Measurements from ENCODE around the gene KRT78. TPM values are rescaled to one million over a fixed set of nuclear protein-coding genes. Genes with fewer than 3 reads are reported as not detected.
A peak's percentile ranks its signal among the peaks of the same experiment; 100 is the strongest.
"Not testable (repeated sequence)": the region's sequence is repeated elsewhere in the genome, so short reads cannot be mapped to it uniquely, and the experiment has no call there.

Gene KRT78
- polyA plus RNA-seq, 4 donors, result 0.30 to 1.8 (median 0.54) TPM; not detected in 1

DNA sequence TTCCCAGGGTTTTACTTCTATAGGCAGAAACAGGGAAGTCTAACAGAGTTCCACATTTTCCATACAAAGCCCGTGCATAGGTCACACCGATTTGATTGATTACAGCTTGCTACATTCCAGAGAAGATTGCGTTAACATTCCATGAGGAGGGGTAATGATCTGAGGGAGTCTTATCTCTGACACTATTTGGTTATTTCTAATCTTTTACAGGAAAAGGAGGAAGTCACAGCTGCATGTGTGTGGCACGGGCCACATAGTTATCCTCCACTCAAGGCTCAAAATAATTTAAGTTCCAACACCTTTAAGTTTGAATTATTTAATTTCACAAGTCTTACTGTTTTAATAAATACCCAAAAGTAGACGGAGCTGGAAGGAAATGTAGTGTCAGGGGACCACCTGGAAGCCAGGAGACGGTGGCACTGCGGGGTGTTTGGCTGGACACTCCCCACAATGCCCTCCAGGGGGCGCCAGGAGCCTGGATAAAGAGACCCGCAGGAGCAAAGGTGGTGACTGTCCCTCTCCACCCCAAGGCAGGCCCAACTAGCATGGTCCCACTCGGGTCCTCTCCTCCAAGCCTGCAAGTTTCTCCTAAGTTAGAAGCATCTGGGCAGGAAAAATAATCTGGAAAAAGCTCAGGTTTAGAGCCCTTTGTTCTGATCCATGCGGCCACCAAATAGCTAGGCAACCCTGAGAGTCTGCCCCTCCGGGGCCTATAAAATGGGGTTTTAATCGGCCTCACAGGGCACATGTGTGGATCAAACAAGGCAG is 35.9 kb upstream of the KRT78 start:
- peak overlapping the region; percentile 51 to 89 (median 72) for H3K27ac ChIP-seq (ENCODE audit: low read depth in 1 of 3, low read length in 2 of 3)
- no peak overlapping the region for H3K4me3 ChIP-seq (ENCODE audit: low read depth in 1 of 3, low read length in 3 of 3)
- DNase-seq (peak; percentile 90 to 92), FAIRE-seq (no peak)
- H3K4me1 ChIP-seq (ENCODE audit: control insufficient read depth in 3 of 3, insufficient read depth in 2 of 3, low read depth in 1 of 3, low read length in 2 of 3), result peaks cover 0 to 23% (median 0%) of the 10 kb centered on the region in 3 donors
- H3K27me3 ChIP-seq (ENCODE audit: control insufficient read depth in 3 of 3, insufficient read depth in 3 of 3, low read length in 3 of 3), result no peaks in the 10 kb centered on the region
- WGBS, 3 donors, result 13 to 22% (median 16%) methylated on average over 13 of the region's 13 CpGs
- no peaks in the 10 kb centered on the region for H3K9me3 ChIP-seq (ENCODE audit: control insufficient read depth in 2 of 2, insufficient read depth in 1 of 2, low read depth in 1 of 2, low read length in 1 of 2)
- H3K36me3 ChIP-seq (ENCODE audit: control insufficient read depth in 3 of 3, insufficient read depth in 2 of 3, low read depth in 1 of 3, low read length in 3 of 3), result no peaks in the 10 kb centered on the region

- not testable (repeated sequence) for H3K9me3 ChIP-seq (ENCODE audit: control insufficient read depth in 2 of 2, insufficient read depth in 1 of 2, low read depth in 1 of 2, low read length in 1 of 2); DNase-seq; H3K27me3 ChIP-seq (ENCODE audit: control insufficient read depth in 3 of 3, insufficient read depth in 3 of 3, low read length in 3 of 3); H3K4me3 ChIP-seq (ENCODE audit: low read depth in 1 of 3, low read length in 3 of 3); FAIRE-seq; H3K36me3 ChIP-seq (ENCODE audit: control insufficient read depth in 3 of 3, insufficient read depth in 2 of 3, low read depth in 1 of 3, low read length in 3 of 3); H3K27ac ChIP-seq (ENCODE audit: low read depth in 1 of 3, low read length in 2 of 3)
- peaks cover 0 to 30% (median 0%) of the 10 kb centered on the region in 3 donors for H3K4me1 ChIP-seq (ENCODE audit: control insufficient read depth in 3 of 3, insufficient read depth in 2 of 3, low read depth in 1 of 3, low read length in 2 of 3)
- 58 to 78% (median 71%) methylated on average over 8 of the region's 8 CpGs for WGBS, 3 donors
Measured at GRCh38 chr12:52880499-52880898, 31.7 kb upstream of the KRT78 start.

- H3K4me1 ChIP-seq (ENCODE audit: control insufficient read depth in 3 of 3, insufficient read depth in 2 of 3, low read depth in 1 of 3, low read length in 2 of 3), result peaks cover 0 to 28% (median under 1%) of the 10 kb centered on the region in 3 donors
- DNase-seq (peak; percentile 91 to 92), FAIRE-seq (no peak)
- H3K27ac ChIP-seq (ENCODE audit: low read depth in 1 of 3, low read length in 2 of 3), result no peak overlapping the region
- 4 to 8% (median 6%) methylated on average over 34 to 38 of the region's 38 CpGs for WGBS, 3 donors
- H3K36me3 ChIP-seq (ENCODE audit: control insufficient read depth in 3 of 3, insufficient read depth in 2 of 3, low read depth in 1 of 3, low read length in 3 of 3), result no peaks in the 10 kb centered on the region
- no peaks in the 10 kb centered on the region for H3K9me3 ChIP-seq (ENCODE audit: control insufficient read depth in 2 of 2, insufficient read depth in 1 of 2, low read depth in 1 of 2, low read length in 1 of 2)
- H3K27me3 ChIP-seq (ENCODE audit: control insufficient read depth in 3 of 3, insufficient read depth in 3 of 3, low read length in 3 of 3), result no peaks in the 10 kb centered on the region
- peak overlapping the region in 1 of 3 donors; percentile 19 for H3K4me3 ChIP-seq (ENCODE audit: low read depth in 1 of 3, low read length in 3 of 3)
Measured at GRCh38 chr12:52879394-52880351, 30.9 kb upstream of the KRT78 start.

GRCh38 chr12:52878507-52879393 is 30.0 kb upstream of the KRT78 start:
- peak in 1 of 2 donors; percentile 2 for DNase-seq
- Histone ChIP-seq H3K27ac (ENCODE audit: low read depth in 1 of 3, low read length in 2 of 3) (no peak overlapping the region), H3K27me3 (ENCODE audit: control insufficient read depth in 3 of 3, insufficient read depth in 3 of 3, low read length in 3 of 3) (no peaks in the 10 kb centered on the region), H3K36me3 (ENCODE audit: control insufficient read depth in 3 of 3, insufficient read depth in 2 of 3, low read depth in 1 of 3, low read length in 3 of 3) (no peaks in the 10 kb centered on the region), H3K4me3 (ENCODE audit: low read depth in 1 of 3, low read length in 3 of 3) (no peak overlapping the region), H3K4me1 (ENCODE audit: control insufficient read depth in 3 of 3, insufficient read depth in 2 of 3, low read depth in 1 of 3, low read length in 2 of 3) (peaks cover 0 to 31% (median 4%) of the 10 kb centered on the region in 3 donors), H3K9me3 (ENCODE audit: control insufficient read depth in 2 of 2, insufficient read depth in 1 of 2, low read depth in 1 of 2, low read length in 1 of 2) (no peaks in the 10 kb centered on the region)
- WGBS, 3 donors, result 64 to 74% (median 66%) methylated on average over 17 of the region's 17 CpGs
- FAIRE-seq, result no peak

DNA sequence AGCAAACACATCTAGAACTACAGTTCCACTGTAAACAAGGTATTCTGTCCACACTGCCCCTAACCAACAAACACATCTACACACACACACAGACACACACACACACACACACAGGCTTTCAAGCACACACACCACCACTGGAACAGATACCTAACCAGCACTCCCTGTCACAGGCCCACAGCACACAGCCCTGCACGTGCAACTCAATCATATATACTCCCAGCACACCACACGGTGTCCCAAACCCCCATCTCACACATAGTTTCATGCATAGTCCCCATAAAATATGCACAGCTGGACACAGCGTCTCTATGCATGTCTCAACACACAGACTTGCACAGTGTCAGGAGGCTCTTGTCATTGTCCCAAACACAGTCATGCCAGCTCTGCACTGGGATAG is 28.4 kb upstream of the KRT78 start:
- WGBS, 3 donors, result 62 to 77% (median 72%) methylated on average over 3 of the region's 3 CpGs
- FAIRE-seq, result no peak
- peaks cover 2 to 45% (median 11%) of the 10 kb centered on the region in 3 donors for H3K4me1 ChIP-seq (ENCODE audit: control insufficient read depth in 3 of 3, insufficient read depth in 2 of 3, low read depth in 1 of 3, low read length in 2 of 3)

DNA sequence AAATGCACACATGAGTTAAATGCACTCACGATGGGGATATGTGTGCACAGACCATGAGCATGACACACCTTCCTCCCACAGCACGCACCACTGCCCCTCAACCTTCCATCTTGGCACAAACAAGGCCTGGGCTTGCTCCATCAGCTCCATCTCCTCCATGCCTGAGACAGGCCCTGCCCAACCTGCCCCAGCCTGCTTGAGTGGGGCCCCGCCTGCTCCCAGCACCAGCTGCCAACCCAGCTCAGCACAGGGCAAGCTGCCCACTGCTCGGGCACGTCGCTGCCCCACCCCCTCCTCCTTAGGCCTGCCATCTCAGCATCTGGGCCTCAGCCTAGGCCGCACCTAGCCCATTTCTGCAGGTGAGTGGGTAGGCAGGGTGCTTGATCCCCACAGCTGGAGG is 27.6 kb upstream of the KRT78 start:
- Histone ChIP-seq H3K27me3 (ENCODE audit: control insufficient read depth in 3 of 3, insufficient read depth in 3 of 3, low read length in 3 of 3) (no peaks in the 10 kb centered on the region), H3K9me3 (ENCODE audit: control insufficient read depth in 2 of 2, insufficient read depth in 1 of 2, low read depth in 1 of 2, low read length in 1 of 2) (no peaks in the 10 kb centered on the region), H3K4me1 (ENCODE audit: control insufficient read depth in 3 of 3, insufficient read depth in 2 of 3, low read depth in 1 of 3, low read length in 2 of 3) (peaks cover 6 to 53% (median 15%) of the 10 kb centered on the region in 3 donors), H3K4me3 (ENCODE audit: low read depth in 1 of 3, low read length in 3 of 3) (no peak overlapping the region), H3K36me3 (ENCODE audit: control insufficient read depth in 3 of 3, insufficient read depth in 2 of 3, low read depth in 1 of 3, low read length in 3 of 3) (no peaks in the 10 kb centered on the region), H3K27ac (ENCODE audit: low read depth in 1 of 3, low read length in 2 of 3) (peak overlapping the region in 1 of 3 donors; percentile 36)
- WGBS, 3 donors, result 39 to 62% (median 55%) methylated on average over 6 to 7 of the region's 7 CpGs
- DNase-seq (peak in 1 of 2 donors; percentile 78), FAIRE-seq (no peak)

More for the DNA sequence above, 28.4 kb upstream of the KRT78 start:
- Histone ChIP-seq H3K9me3 (ENCODE audit: control insufficient read depth in 2 of 2, insufficient read depth in 1 of 2, low read depth in 1 of 2, low read length in 1 of 2) (no peaks in the 10 kb centered on the region), H3K27me3 (ENCODE audit: control insufficient read depth in 3 of 3, insufficient read depth in 3 of 3, low read length in 3 of 3) (no peaks in the 10 kb centered on the region), H3K36me3 (ENCODE audit: control insufficient read depth in 3 of 3, insufficient read depth in 2 of 3, low read depth in 1 of 3, low read length in 3 of 3) (no peaks in the 10 kb centered on the region), H3K4me3 (ENCODE audit: low read depth in 1 of 3, low read length in 3 of 3) (no peak overlapping the region), H3K27ac (ENCODE audit: low read depth in 1 of 3, low read length in 2 of 3) (no peak overlapping the region)
- no peak for DNase-seq

GRCh38 chr12:52874573-52875435 is 26.0 kb upstream of the KRT78 start:
- H3K9me3 ChIP-seq (ENCODE audit: control insufficient read depth in 2 of 2, insufficient read depth in 1 of 2, low read depth in 1 of 2, low read length in 1 of 2), result no peaks in the 10 kb centered on the region
- FAIRE-seq (no peak), DNase-seq (no peak)
- WGBS, 3 donors, result 57 to 71% (median 61%) methylated on average over 10 of the region's 10 CpGs
- H3K4me3 ChIP-seq (ENCODE audit: low read depth in 1 of 3, low read length in 3 of 3), result peak overlapping the region in 2 of 3 donors; percentile 18 to 51
- no peaks in the 10 kb centered on the region for H3K36me3 ChIP-seq (ENCODE audit: control insufficient read depth in 3 of 3, insufficient read depth in 2 of 3, low read depth in 1 of 3, low read length in 3 of 3)
- no peaks in the 10 kb centered on the region for H3K27me3 ChIP-seq (ENCODE audit: control insufficient read depth in 3 of 3, insufficient read depth in 3 of 3, low read length in 3 of 3)
- peaks cover 6 to 61% (median 16%) of the 10 kb centered on the region in 3 donors for H3K4me1 ChIP-seq (ENCODE audit: control insufficient read depth in 3 of 3, insufficient read depth in 2 of 3, low read depth in 1 of 3, low read length in 2 of 3)
- H3K27ac ChIP-seq (ENCODE audit: low read depth in 1 of 3, low read length in 2 of 3), result peak overlapping the region; percentile 36 to 88 (median 65)
